ENCODE results near the gene AK1.

- TF ChIP-seq EZH2 (IDR thresholded peaks at IDR 0.05; ENCODE audit: borderline replicate concordance, low read length) (no peak), CTCF (IDR thresholded peaks at IDR 0.05; ENCODE audit: low read length) (no peak)
Observed at GRCh38 chr9:127860260-127860659, 17.2 kb downstream of the AK1 start.

Data from OCI-LY1 (cell line).